Stimulated activated CD8-positive, alpha-beta memory T cell treated with anti-CD3 and anti-CD28 coated beads, Interleukin-7, amount 100 ng/mL, for 48 hours (primary cell): Measurements from ENCODE around the gene OIP5.
A peak's percentile ranks its signal among the peaks of the same experiment; 100 is the strongest.
"Not testable (repeated sequence)": the region's sequence is repeated elsewhere in the genome, so short reads cannot be mapped to it uniquely, and the experiment has no call there.

ENCODE experiments used
- DNase-seq, 2 donors: peaks; one replicate each; pipeline ENCODE4 v3.0.0-alpha.2; 2020; ENCODE audit warnings: low read depth in 1 of 2; ENCODE audit errors: extremely low read depth in 1 of 2

Gene OIP5

GRCh38 chr15:41332194-41333025 is at the start of gene OIP5, which contains the start of gene NUSAP1:
OIP5 (minus strand) TSS chr15:41332591; CDS start chr15:41332561, 30 bp downstream.
NUSAP1 (plus strand) TSS chr15:41332881; CDS start chr15:41332958, 77 bp downstream.
- peak; percentile 88 to 99 for DNase-seq

- DNase-seq = no peak
These were observed 45.6 kb upstream of the OIP5 start for GRCh38 chr15:41377978-41378377.

DNA sequence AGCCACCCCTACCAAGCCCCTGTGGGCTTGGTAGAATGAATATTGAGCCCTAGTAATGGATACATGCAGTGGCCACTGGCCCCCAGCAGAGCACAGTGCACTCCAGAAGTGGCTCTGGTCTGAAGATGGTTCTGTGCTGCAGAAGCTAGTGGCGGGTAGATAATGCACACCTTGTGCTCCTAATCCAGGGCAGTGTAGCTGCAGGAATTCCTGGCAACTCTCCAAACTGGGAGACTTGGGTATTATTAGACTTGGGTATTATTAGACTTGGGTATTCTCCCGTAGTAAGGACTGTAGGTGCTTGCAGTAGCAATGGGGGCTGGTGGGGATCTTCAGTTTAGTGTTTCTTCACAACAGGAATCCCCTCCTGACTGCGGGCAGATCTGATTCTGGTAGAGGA is 35.0 kb upstream of the OIP5 start:
- no peak for DNase-seq

DNA sequence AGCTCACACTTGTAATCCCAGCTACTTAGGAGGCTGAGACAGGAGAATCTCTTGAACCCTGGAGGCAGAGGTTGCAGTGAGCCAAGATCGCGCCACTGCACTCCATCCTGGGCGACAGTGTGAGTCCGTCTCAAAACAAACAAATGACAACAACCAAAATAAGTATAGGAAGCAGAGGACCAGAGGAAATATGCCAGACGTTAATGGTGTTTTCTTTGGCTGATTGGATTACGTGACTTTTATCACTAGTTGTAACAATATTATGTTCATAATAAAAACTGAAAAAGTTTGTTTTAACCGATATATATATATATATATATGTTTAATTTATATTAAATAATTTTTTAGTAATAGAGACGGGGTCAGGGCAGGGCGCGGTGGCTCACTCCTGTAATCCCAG is 22.0 kb upstream of the OIP5 start:
- DNase-seq = no peak

DNA sequence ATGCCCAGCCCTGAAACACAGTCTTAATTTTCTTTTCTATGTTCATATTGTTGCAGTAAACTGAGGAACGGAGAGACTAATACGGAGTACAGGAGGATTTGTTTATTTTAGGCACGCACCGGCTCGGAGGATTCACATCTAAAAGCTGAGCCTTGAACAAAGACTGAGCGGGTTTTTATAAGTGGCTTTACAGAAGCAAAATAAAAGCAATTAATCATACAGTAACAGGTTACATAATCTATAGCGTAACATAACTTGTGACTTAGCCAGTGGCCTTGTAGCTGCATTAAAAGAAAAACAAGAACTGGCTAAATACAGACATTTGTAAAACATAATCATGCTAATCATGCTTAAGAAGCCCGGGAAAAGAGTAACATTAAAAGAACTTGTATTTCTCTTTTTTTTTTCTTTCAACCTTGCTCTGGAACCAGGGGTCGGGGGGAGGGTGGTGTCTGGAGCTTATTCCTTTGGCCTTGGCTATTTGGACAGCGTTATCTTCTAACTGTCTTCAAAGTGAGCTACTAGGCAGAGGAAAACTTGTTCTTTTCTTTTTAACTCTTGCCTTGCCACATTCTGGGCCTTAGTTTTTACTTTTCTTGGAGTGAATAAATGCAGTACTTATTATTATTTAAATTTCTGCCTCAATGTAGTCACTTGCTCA is 17.8 kb upstream of the OIP5 start:
- DNase-seq = no peak

- no peak for DNase-seq
These were observed 14.8 kb upstream of the OIP5 start for GRCh38 chr15:41347236-41347635.

DNA sequence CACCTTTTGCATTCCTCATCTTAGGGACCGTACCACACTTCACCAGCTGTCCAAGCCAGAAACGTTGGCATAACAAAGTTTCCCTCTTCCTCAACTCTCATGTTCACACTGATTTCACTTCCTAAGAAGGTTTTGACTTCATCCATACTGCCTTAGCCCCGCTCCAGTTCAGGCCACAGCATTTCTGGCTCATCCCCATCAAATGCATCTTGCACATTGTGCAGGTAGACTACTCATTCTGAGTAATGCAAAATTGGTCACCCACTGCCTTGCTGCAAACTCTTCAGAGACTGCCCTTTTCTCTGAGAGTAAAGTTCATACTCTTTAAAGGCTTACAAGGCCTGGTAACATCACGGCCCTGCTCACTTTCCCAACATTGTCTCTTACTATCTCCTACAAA is 9.1 kb upstream of the OIP5 start:
- DNase-seq = no peak

- DNase-seq = no peak
These were observed 7.9 kb upstream of the OIP5 start for GRCh38 chr15:41340189-41340695.

DNA sequence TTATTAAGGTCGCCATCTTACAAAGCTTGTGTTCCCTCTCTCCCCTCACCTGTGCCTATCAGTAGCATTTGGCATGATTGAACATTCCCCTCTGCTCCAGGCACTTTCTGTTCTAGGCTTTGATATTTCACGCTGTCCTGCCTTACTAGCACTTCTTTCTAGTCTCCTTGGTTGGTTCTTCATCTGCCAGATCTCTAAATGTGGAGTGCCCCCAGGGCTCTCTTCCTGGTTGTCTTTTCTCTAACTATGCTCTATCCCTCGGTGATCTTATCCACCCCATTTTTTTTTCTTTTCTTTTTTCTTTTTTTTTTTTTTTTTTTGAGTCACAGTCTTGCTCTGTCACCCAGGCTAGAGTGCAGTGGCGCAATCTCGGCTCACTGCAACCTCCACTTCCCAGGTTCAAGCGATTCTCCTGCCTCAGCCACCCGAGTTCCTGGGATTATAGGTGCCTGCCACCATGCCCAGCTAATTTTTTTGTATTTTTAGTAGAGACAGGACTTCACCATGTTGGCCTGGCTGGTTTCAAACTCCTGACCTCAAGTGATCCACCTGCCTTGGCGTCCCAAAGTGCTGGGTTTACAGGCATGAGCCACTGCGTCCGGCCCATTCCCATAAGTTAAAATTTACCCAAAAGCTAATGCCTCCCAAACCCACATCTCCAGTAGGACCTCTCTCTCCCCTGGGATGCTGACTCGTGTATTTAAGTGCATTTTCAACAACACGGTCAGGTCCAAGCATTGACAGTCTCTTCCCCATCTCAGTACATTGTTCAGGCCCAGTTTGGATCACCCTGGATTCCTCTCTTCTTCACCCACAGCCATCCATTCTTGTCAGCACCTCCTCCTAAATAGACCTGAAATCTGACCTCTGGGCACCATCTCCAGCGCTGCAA is 5.5 kb upstream of the OIP5 start:
- no peak for DNase-seq

DNA sequence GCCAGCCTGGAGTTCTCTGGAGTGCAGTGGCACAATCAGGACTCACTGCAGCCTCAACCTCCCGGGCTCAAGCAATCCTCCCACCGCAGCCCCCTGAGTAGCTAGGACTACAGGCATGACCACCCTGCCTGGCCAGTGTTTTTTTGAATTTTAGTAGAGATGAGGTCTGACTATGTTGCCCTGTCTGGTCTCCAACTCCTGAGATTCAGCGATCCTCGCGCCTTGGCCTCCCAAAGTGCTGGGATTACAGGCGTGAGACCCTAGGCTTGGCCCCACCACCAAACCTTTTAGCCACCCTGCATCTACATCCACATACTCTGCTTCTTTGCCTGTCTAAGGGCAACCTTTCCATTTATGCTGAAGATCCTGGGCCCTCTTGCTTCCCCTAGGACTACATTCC is 4.7 kb upstream of the OIP5 start:
- no peak for DNase-seq

DNA sequence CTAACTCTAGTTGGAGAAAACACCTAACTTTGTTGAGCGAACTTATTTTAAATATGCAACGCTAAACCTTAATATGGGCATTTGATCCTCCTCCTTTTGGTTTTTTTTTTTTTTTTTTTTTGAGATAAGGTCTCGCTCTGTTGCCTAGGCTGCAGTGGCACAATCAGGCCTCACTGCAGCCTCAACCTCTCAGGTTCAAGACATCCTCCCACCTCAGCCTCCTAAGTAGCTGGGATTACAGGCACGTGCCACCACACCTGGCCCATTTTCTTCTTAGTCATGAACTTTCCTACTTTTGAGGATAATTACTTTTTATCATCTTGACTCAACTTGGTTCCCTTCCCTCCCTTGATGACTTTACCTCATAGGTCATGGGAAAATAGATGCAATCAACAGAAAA is 4.2 kb upstream of the OIP5 start:
- DNase-seq = no peak

DNA sequence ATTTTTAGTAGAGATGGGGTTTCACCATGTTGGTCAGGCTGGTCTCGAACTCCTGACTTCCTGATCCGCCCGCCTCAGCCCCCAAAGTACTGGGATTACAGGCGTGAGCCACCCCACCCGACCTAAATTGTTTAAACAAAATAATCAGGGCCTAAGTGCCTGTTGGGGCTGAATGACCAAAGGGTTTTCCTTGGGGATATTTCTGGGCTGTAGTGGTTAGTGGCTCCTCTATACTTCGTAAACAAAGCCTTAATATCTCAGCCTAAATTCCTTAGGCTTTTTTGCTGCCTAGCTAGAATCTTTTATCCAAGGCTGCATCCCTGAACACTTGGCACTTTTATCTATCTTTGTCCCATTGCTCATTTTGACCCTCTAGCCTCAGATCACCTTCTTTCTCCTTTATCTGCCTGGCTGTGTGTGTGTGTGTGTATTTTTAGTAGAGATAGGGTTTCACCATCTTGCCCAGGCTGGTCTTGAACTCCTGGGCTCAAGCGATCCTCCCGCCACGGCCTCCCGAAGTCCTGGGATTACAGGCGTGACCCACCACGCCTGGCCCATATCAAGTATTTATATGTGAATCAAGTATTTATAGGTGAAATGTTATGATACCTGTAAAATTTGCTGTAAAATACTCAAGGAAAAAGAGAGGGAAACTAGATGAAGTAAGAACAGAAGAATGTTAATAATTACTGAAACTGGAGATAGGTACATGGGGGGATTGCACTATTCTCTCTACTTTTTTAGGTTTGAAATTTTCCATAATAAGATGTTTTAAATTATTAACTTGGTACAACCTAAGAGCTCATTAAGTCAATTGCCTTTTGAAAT is 2.1 kb upstream of the OIP5 start:
- DNase-seq = no peak

- DNase-seq = no peak
These were observed 703 bp upstream of the OIP5 start for GRCh38 chr15:41333026-41333562.

DNA sequence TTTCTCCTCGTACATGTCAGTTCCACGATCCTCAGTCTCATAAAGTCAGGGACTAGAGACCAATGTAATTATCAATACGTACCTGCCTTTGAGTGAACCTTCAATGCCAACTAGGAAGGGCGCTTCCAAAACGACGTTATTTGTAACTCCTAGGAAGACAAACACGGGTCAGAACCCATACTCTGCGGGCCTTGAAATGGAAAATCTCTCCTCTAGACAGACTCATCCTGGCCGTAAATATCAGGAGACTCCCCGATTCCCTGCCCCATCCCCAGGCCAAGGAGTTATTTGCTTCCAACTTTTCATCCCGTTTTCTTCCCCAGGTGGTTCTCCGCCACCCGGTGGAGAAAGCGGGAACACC is 578 bp downstream of the OIP5 start:
- no peak for DNase-seq

GRCh38 chr15:41331281-41331680 is 1.1 kb downstream of the OIP5 start:
- no peak for DNase-seq

- DNase-seq = no peak
These were observed 8.8 kb downstream of the OIP5 start for GRCh38 chr15:41323611-41324010.

GRCh38 chr15:41320805-41321330 is 11.5 kb downstream of the OIP5 start:
- DNase-seq = not testable (repeated sequence)

DNA sequence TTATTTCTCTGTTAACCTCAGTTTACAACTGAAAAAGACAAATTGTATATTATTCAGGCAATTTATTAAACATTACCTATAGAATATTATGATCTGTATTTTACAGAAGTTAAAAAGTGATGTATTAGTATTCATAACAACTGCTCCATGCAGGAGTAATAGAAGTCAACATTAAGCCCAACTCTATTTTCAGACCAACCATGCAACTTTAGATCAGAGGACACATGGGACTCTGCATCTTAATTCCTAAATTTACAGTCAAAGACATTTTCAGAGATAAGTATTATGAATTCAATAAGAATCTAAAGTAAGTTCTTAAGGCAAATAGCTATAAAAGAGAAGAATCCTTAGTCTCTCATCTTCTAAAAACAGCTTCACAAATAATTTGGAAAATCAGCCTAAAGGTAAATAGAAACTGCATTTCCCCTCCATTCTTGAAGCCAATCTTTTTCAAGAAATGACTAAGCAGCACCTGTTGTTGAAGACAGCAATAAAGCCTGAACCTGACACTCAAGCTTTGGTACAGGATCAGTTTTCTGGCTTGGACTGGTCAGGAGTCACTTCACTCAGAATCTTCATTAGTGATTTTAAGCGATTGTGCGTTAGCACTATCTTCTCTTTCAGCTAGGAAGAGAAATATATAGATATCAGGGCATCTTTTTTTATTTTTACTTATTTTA is 23.0 kb downstream of the OIP5 start:
- DNase-seq = no peak

GRCh38 chr15:41307679-41308078 is 24.7 kb downstream of the OIP5 start:
- DNase-seq = no peak
